ENCODE results near the gene LRRC1. TPM values are rescaled to one million over a fixed set of nuclear protein-coding genes. Genes with fewer than 3 reads are reported as not detected.

LRRC1 gene
- polyA plus RNA-seq, 5 donors: 8.4 to 11.0 (median 9.4) TPM

- no peak for DNase-seq
Observed at GRCh38 chr6:53878808-53879207, 84.0 kb downstream of the LRRC1 start.

GRCh38 chr6:53879608-53880007 is 84.8 kb downstream of the LRRC1 start:
- DNase-seq: no peak

GRCh38 chr6:53887316-53887715 is 92.5 kb downstream of the LRRC1 start:
- no peak for DNase-seq

DNA sequence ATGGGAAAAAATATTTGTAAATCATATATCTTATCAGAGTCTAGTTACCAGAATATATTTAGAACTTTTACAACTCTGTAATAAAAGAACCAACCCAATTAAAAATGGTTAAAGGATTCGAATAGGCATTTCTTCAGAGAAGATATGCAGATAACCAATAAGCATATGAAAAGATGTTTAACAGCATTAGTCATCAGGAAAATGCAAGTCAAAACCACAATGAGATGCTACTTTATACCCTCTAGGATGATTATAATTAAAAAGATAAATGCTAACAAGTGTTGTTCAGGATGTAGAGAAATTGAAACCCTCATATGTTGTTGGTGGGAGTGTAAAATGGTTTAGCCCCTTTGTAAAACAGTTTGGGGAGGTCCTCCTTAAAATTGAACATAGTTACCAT is 94.1 kb downstream of the LRRC1 start:
- no peak for DNase-seq

DNA sequence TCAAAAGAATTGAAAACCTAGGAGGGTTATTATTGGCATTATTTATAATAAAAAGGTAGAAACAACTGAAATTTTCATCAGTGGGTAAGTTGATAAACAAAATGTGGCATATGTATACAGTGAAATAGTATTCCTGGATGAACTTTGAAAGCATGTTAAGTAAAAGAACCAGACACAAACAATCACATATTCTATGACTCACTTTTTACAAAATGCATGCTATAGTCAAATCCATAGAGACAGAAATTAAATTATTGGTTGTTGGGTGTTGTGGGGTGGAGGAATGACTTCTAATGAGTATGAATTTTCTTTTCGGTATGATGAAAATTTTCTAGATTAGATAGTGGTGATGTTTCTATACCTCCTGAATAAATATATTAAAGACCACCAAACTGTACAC is 94.6 kb downstream of the LRRC1 start:
- no peak for DNase-seq

DNA sequence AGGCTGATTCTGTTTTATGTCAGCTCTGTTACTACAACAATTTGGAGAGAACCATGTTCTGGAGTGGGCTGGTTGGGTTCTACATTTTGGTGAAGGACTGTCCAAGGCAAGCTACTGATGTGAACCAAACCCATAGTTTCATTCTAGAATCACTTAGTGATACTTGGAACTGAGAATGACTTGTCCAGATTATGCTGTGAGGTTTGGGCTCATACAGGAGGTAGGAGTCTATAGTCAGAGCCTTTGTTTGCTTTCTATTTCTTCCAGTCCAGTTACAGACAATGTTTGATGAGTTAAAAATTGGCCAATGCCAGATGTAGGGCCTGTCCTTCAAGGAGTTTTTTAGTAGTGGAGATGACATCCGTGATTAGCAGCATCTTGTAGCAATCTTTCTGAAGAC is 97.9 kb downstream of the LRRC1 start:
- DNase-seq: no peak

DNA sequence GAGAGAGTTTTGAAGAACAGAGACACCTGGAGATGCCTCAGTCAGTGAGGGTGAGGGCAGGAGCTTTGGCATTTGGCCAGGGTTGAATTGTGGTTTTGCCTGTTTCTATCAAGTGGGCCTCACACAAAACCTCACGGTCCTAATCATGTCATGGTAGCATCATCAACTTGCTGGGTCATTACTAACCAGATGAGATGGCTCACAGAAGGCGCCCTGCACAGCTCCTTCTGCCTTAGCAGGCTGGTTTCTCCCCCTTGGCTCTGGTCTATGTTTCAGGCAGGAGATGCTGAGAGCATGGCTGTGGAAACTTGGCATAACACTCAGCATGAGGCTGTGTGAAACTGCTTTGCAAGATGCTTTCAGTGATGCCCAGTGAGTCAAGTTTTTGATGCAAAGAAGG is 99.3 kb downstream of the LRRC1 start:
- DNase-seq: no peak

DNA sequence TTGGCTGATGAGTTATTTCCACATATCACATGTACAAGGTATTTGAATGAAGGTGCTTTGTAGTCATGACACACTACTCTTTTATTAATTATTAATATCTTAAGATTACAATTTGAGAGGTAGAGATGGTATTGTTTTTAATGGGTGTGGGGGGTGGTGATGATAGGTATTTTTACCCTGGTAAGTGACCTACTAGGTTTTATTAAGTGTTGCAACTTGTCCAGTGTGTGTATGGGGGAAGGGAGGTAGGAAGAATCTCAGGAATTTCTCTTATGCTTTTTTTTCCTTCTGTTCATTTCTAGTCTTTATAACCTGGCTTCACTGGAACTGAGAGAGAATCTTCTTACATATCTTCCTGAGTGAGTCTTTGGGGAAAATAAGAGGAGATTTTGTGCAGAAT is 101.4 kb downstream of the LRRC1 start:
- no peak for DNase-seq

GRCh38 chr6:53898026-53898795 is 103.4 kb downstream of the LRRC1 start:
- DNase-seq: no peak

- DNase-seq: no peak
Observed at GRCh38 chr6:53899512-53899911, 104.7 kb downstream of the LRRC1 start.

- DNase-seq: no peak
Observed at GRCh38 chr6:53903357-53903756, 108.6 kb downstream of the LRRC1 start.

- no peak for DNase-seq
Observed at GRCh38 chr6:53906103-53906502, 111.3 kb downstream of the LRRC1 start.

DNA sequence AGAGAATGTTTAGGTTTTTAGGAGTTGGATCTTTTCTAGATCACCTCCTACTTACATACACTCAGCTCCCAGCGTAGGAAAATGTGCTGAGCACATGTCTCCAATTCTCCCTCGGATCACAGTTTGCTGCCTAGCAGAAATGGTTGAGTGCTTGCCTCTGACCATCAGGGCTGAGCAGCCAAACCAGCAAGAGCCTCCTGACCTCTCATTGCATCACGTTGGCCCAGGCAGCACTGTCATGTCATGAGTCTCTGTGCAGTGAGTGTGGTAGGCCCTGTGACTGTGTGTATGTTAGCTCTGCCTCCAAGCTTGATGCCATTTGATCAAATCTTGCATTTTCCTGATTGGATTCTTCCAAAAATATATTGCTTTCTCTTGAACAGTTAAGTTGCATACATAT is 112.0 kb downstream of the LRRC1 start:
- no peak for DNase-seq

DNA sequence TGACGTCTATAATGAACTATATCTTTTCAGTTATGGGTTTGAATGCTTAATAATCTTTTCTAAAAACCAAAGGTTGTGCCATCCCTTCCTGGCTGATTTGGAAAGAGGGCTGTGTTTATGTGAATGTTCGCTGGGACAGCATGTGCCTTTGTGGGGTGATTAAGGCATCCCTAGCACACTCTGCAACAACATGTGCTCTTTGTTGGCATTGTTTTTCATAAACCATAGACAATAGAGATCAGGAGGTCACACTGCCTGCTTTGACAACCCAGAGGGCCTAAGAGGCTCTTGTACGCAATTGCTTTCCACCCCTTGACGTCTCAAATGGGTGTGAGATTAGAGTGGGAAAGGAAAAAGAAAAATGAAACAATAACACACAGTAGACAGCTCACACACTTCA is 116.0 kb downstream of the LRRC1 start:
- DNase-seq: no peak

DNA sequence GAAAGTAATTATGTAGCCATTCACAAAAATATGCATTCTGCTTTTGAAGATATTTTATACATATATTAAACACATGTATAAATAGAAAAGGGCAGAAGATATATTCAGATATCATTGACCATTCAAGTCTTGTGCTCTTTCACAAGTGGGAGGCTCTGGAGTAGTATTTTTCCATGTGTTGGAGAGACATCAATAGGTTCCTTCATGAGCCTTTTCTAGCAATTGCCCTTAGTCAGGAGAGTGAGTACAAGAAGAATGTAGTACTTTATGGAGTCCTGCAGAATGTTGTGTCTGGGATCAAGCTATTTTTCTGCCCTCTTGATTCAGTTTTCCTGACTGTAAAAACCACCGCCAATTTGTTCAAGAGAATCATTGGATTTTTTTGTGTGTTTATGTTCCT is 117.9 kb downstream of the LRRC1 start:
- DNase-seq: no peak

- no peak for DNase-seq
Observed at GRCh38 chr6:53913286-53913685, 118.5 kb downstream of the LRRC1 start.

GRCh38 chr6:53915026-53915691 is 120.4 kb downstream of the LRRC1 start:
- DNase-seq: no peak

GRCh38 chr6:53916804-53917463 is 122.1 kb downstream of the LRRC1 start:
- no peak for DNase-seq

GRCh38 chr6:53917464-53917842 is 122.6 kb downstream of the LRRC1 start:
- no peak for DNase-seq

- DNase-seq: no peak
Observed at GRCh38 chr6:53918854-53919510, 124.2 kb downstream of the LRRC1 start.

- DNase-seq: no peak
Observed at GRCh38 chr6:53919881-53920360, 125.1 kb downstream of the LRRC1 start.

DNA sequence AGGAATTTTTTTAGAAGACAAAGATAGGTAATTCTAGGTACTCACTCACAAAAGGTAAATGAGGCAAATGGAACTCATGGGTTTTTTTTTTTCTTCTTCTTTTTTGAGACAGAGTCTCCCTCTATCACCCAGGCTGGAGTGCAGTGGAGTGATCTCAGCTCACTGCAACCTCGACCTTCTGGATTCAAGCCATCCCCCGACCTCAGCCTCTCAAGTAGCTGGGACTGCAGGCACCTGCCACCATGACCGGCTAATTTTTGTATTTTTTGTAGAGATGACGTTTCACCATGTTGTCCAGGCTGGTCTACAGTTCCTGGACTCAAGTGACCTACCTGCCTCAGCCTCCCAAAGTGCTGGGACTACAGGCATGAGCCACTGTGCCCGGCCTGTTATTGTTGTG is 126.1 kb downstream of the LRRC1 start:
- DNase-seq: no peak
